GM19025 (cell line): ENCODE data around the gene SF3B1.
"Not testable (repeated sequence)": the region's sequence is repeated elsewhere in the genome, so short reads cannot be mapped to it uniquely, and the experiment has no call there.

Source experiments
- ATAC-seq: cut with Tn5 transposase; IDR thresholded peaks from one replicate; pipeline ENCODE4 v1.9.1; 2021; ENCODE audit warnings: mild to moderate bottlenecking, low read depth, moderate library complexity; ENCODE audit not compliant: unreplicated experiment

Gene SF3B1

GRCh38 chr2:197386242-197386641 is 48.6 kb downstream of the SF3B1 start:
- no peak for ATAC-seq

GRCh38 chr2:197383825-197384224 is 51.0 kb downstream of the SF3B1 start:
- no peak for ATAC-seq

GRCh38 chr2:197381641-197382040 is 53.2 kb downstream of the SF3B1 start:
- no peak for ATAC-seq

- not testable (repeated sequence) for ATAC-seq
Observed at GRCh38 chr2:197379918-197380309, 54.9 kb downstream of the SF3B1 start.

- ATAC-seq: not testable (repeated sequence)
Observed at GRCh38 chr2:197379308-197379917, 55.4 kb downstream of the SF3B1 start.

- ATAC-seq: no peak
Observed at GRCh38 chr2:197378494-197379307, 56.1 kb downstream of the SF3B1 start.

GRCh38 chr2:197378086-197378485 is 56.7 kb downstream of the SF3B1 start:
- no peak for ATAC-seq

GRCh38 chr2:197377670-197378069 is 57.2 kb downstream of the SF3B1 start:
- no peak for ATAC-seq

- no peak for ATAC-seq
Observed at GRCh38 chr2:197372592-197372991, 62.2 kb downstream of the SF3B1 start.

- not testable (repeated sequence) for ATAC-seq
Observed at GRCh38 chr2:197370664-197371063, 64.2 kb downstream of the SF3B1 start.

- ATAC-seq: no peak
Observed at GRCh38 chr2:197369933-197370320, 64.9 kb downstream of the SF3B1 start.

- ATAC-seq: no peak
Observed at GRCh38 chr2:197369228-197369932, 65.4 kb downstream of the SF3B1 start.

GRCh38 chr2:197368412-197368811 is 66.4 kb downstream of the SF3B1 start:
- no peak for ATAC-seq

GRCh38 chr2:197363998-197364397 is 70.8 kb downstream of the SF3B1 start:
- ATAC-seq: no peak

GRCh38 chr2:197360744-197361156 is 74.1 kb downstream of the SF3B1 start:
- ATAC-seq: peak; percentile 67

- no peak for ATAC-seq
Observed at GRCh38 chr2:197359859-197360258, 75.0 kb downstream of the SF3B1 start.

- no peak for ATAC-seq
Observed at GRCh38 chr2:197358931-197359330, 75.9 kb downstream of the SF3B1 start.

- ATAC-seq: no peak
Observed at GRCh38 chr2:197357986-197358385, 76.8 kb downstream of the SF3B1 start.

- no peak for ATAC-seq
Observed at GRCh38 chr2:197356136-197356535, 78.7 kb downstream of the SF3B1 start.

- no peak for ATAC-seq
Observed at GRCh38 chr2:197354169-197354558, 80.7 kb downstream of the SF3B1 start.

- no peak for ATAC-seq
Observed at GRCh38 chr2:197353393-197354168, 81.2 kb downstream of the SF3B1 start.
